ENCODE measurements around the gene TINAG. TPM values are rescaled to one million over a fixed set of nuclear protein-coding genes. Genes with fewer than 3 reads are reported as not detected.

The TINAG gene
- total RNA-seq, 4 donors from 2014 or later, result not detected

DNA sequence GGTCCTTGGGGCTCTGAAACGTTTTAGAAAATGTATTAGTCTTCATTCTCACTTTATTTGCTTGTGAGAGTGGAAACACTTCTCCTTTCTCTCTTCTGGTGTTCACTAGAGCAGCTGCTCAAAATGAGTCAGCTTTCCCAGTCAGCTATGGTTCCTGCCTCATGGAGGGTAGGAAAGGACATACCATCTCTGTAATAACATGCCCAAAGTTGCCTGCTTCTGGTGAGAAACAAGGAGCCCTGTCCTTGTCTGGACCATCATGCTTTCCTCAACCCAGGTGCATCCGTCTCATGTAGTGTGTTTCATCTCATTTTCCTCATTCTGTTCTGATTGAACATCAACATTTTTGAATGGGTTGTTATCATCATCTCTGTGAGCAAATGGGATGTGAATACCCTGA, 17.1 kb upstream of the TINAG start:
- Histone ChIP-seq H3K4me1 (peaks cover 0 to 5% (median 0%) of the 10 kb centered on the region in 3 donors), H3K4me3 (no peak overlapping the region), H3K27me3 (no peaks in the 10 kb centered on the region), H3K9me3 (no peaks in the 10 kb centered on the region), H3K36me3 (no peaks in the 10 kb centered on the region), H3K27ac (no peak overlapping the region)
- intact Hi-C loops (cut with DNase I), result no loop called here
- DNase-seq, result no peak
- WGBS, 2 donors, result 16 to 22% methylated on average over 2 of the region's 2 CpGs
- TF ChIP-seq POLR2A (IDR thresholded peaks at IDR 0.05), result no peak
- TF ChIP-seq, protein P1, sequence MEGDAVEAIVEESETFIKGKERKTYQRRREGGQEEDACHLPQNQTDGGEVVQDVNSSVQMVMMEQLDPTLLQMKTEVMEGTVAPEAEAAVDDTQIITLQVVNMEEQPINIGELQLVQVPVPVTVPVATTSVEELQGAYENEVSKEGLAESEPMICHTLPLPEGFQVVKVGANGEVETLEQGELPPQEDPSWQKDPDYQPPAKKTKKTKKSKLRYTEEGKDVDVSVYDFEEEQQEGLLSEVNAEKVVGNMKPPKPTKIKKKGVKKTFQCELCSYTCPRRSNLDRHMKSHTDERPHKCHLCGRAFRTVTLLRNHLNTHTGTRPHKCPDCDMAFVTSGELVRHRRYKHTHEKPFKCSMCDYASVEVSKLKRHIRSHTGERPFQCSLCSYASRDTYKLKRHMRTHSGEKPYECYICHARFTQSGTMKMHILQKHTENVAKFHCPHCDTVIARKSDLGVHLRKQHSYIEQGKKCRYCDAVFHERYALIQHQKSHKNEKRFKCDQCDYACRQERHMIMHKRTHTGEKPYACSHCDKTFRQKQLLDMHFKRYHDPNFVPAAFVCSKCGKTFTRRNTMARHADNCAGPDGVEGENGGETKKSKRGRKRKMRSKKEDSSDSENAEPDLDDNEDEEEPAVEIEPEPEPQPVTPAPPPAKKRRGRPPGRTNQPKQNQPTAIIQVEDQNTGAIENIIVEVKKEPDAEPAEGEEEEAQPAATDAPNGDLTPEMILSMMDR (IDR thresholded peaks at IDR 0.05), result no peak

DNA sequence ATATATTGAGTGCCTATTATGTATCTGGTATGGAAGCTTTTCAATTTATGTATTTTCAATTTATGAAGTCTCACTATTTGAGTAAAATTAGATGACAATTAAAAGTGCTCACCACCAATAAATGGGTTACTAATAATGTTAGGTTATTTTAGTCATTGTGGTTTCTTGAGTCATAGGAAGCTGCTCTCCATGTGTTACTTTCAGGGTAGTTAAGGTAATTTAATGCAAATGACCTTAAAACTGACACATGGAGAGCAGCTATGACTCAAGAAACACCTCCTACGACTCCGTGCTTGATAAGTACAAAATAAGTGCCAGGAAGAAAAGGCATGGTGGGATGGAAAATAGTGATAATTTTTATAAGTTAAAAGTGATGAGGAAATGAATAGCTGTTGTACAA, 16.5 kb upstream of the TINAG start:
- intact Hi-C loops (cut with DNase I), result no loop called here
- 36 to 44% methylated on average over 2 of the region's 2 CpGs for WGBS, 2 donors
- Histone ChIP-seq H3K9me3 (no peaks in the 10 kb centered on the region), H3K4me3 (no peak overlapping the region), H3K27me3 (no peaks in the 10 kb centered on the region), H3K27ac (no peak overlapping the region), H3K4me1 (no peaks in the 10 kb centered on the region), H3K36me3 (no peaks in the 10 kb centered on the region)
- DNase-seq, result no peak
- no peak for TF ChIP-seq POLR2A (IDR thresholded peaks at IDR 0.05)
- TF ChIP-seq, protein P1 (IDR thresholded peaks at IDR 0.05), result no peak

DNA sequence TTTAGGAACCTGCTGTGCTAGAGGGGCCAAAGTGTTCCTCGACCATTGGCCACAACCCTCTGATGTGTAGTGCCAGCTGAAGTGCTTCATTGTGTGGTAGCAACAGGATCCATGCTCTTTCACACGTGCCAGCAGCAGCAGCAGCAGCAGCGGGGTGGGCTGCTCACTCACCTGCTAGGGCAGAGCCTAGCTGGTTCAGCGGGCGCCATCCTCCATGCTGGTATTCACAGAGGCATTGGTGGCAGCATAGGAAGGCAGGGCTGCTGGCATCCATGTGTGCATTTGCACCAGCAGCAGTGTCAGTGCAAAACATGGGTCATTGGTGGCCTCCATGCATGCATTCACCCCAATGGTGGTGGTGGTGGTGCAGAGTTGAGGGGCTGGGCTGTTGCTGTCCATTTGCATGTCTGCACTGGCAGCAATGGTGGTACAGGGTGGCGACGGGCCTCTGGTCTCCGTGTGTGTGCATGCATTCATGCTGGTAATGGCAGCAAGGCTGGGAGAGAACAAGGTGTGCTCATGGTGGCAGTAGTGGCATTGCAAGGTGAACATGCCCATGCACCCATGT, 13.2 kb upstream of the TINAG start:
- Histone ChIP-seq H3K9me3 (no peaks in the 10 kb centered on the region), H3K4me1 (no peaks in the 10 kb centered on the region), H3K4me3 (no peak overlapping the region), H3K27ac (no peak overlapping the region), H3K36me3 (no peaks in the 10 kb centered on the region), H3K27me3 (no peaks in the 10 kb centered on the region)
- TF ChIP-seq, protein P1 (IDR thresholded peaks at IDR 0.05), result no peak
- no peak for TF ChIP-seq POLR2A (IDR thresholded peaks at IDR 0.05)
- intact Hi-C loops (cut with DNase I), result no loop called here
- no peak for DNase-seq
- 94 to 96% methylated on average over 5 to 8 of the region's 8 CpGs for WGBS, 2 donors

DNA sequence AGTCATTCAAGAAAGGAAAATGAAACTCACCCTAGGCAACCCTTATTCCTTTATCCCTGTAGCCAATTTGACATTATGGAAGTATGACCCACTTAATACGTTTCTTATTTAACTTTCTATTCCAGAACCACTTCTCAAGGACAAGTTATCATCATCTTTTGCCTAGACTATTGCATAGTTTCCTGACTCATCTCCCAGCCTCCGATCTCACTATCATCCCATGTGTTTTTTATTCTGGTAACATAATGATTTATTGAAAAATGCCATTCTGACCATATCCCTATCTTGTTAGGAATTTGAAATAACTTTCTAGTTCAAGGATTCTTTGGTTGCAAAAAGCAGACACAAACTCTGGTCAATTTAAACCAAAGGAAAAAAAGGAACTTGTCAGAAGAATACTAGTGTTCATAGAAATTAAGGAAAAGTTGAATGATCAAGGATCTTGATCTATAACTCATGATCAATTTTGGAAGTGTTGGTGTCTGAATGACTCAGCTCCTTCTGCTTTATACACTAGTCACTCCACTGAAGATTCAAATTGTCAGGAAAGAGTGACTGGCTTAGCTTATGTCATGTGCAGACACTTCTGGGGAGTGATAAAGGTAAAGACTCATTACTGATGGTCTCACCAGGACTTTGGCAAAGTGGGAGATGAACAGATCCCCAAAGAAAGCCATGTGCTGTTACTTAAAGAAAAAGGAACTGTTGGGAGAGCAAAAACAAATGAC, 8.5 kb upstream of the TINAG start:
- no peak for DNase-seq

DNA sequence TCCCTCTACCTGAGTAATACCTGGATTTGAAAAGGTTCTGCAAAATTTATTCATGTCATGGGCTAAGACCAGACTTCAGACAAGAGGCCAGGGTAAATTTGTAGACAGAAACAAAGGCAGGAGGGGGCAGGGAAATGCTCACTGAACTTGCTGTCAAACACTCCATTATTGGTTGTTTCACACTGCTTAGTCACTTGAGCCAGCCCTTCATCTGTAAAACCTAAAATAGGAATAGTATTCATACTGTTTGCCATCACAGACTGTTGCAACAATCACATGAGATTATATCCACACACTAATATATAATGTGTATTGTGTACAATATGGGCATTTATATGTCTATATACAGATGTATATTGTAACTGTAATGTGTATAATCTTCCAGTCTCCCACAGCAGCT, 6.5 kb upstream of the TINAG start:
- no peaks in the 10 kb centered on the region for H3K4me1 ChIP-seq
- H3K27me3 ChIP-seq, result no peaks in the 10 kb centered on the region
- no peaks in the 10 kb centered on the region for H3K9me3 ChIP-seq
- no peak for DNase-seq
- no peaks in the 10 kb centered on the region for H3K36me3 ChIP-seq
- no peak for TF ChIP-seq POLR2A (IDR thresholded peaks at IDR 0.05)
- TF ChIP-seq, protein P1 (IDR thresholded peaks at IDR 0.05), result no peak
- no peak overlapping the region for H3K4me3 ChIP-seq
- H3K27ac ChIP-seq, result no peak overlapping the region
- intact Hi-C loops (cut with DNase I), result no loop called here

More for the DNA sequence above, 8.5 kb upstream of the TINAG start:
- Histone ChIP-seq H3K27ac (no peak overlapping the region), H3K9me3 (no peaks in the 10 kb centered on the region), H3K4me1 (no peaks in the 10 kb centered on the region), H3K4me3 (no peak overlapping the region), H3K36me3 (no peaks in the 10 kb centered on the region), H3K27me3 (no peaks in the 10 kb centered on the region)
- WGBS, 2 donors, result 76 to 93% methylated on average over 2 of the region's 2 CpGs
- TF ChIP-seq POLR2A (IDR thresholded peaks at IDR 0.05), result no peak
- TF ChIP-seq, protein P1 (IDR thresholded peaks at IDR 0.05), result no peak
- intact Hi-C loops (cut with DNase I), result no loop called here

Data from esophagus squamous epithelium (tissue), 5 donors.